Measurements from ENCODE around the gene GPR161.

GRCh38 chr1:168179438-168180147 lies 42.9 kb upstream of the GPR161 start:
- TF ChIP-seq CTCF (IDR thresholded peaks at IDR 0.05) (no peak), EP300 (IDR thresholded peaks at IDR 0.05) (no peak), POLR2A (IDR thresholded peaks at IDR 0.05) (no peak)

Measured in tibial nerve (tissue), 4 donors.